HL-60 (cell line): ENCODE measurements around the gene MUC20.

ENCODE experiments used
- CTCF ChIP-seq: IDR thresholded peaks from one replicate; pipeline ENCODE4 v1.5.1; 2011; ENCODE audit warnings: low read length, control low read depth, inconsistent platforms; ENCODE audit not compliant: insufficient read depth
- POLR2AphosphoS5 ChIP-seq: IDR thresholded peaks from 2 replicates; pipeline ENCODE4 v1.6.1; 2012; ENCODE audit warnings: low read depth
- SPI1 ChIP-seq: IDR thresholded peaks from 2 replicates; pipeline ENCODE4 v1.6.1; 2012; ENCODE audit warnings: low read depth, mild to moderate bottlenecking, borderline replicate concordance

GRCh38 chr3:195752066-195752465, 31.3 kb downstream of the MUC20 start:
- TF ChIP-seq CTCF = no peak
- no peak for TF ChIP-seq SPI1
- TF ChIP-seq POLR2AphosphoS5 = no peak
